CD4-positive, alpha-beta T cell treated with Interleukin-15 for 1 hour (primary cell): ENCODE measurements around the gene PLK3.
"Not testable (repeated sequence)": the region's sequence is repeated elsewhere in the genome, so short reads cannot be mapped to it uniquely, and the experiment has no call there.

Source experiments
- DNase-seq: peaks from one replicate; pipeline ENCODE4 v3.0.0-alpha.2; 2020

Gene PLK3

GRCh38 chr1:44799770-44800584 lies at the start of gene PLK3:
Gene PLK3 (plus strand): TSS chr1:44800377. CDS start chr1:44800464, 87 bp downstream.
- DNase-seq: peak; percentile 98

- DNase-seq: no peak
Observed at GRCh38 chr1:44757420-44757819, 42.8 kb upstream of the PLK3 start.

DNA sequence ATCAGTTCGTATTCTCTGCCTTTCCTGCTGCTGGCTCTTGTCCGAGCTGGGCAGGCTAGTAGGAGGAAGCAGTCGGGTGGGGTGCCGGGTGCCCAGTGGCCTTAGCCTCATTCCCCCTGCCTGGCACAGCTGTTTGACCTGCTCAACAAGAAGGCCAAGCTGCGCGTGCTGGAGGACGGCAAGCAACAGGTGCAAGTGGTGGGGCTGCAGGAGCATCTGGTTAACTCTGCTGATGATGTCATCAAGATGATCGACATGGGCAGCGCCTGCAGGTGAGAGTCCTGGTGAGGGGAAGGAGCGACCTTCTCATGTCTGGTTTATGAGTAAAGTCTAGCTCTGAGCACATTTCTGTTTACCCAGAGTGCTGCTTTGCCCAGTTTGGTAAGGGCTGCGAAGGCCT lies 41.1 kb upstream of the PLK3 start:
- no peak for DNase-seq

DNA sequence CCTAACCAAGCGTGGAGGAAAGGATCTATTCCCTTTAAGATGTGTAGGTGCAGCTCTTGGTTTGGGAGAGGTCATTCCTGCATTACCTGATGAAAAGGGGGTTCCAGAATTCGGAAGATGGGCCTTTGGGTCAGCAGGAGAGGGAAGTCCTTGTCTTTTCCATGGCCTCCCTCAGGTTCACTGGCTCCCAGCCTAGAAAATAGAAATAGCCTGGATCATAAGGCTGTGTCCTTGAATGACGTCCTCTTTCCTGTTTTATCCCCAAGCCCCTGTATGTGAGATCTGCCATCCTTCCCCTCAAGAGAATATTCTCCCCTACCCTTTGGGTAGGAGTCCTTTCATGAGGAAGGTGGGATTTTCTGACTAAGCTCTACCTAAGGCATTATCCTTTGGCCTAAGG lies 39.3 kb upstream of the PLK3 start:
- DNase-seq: no peak

DNA sequence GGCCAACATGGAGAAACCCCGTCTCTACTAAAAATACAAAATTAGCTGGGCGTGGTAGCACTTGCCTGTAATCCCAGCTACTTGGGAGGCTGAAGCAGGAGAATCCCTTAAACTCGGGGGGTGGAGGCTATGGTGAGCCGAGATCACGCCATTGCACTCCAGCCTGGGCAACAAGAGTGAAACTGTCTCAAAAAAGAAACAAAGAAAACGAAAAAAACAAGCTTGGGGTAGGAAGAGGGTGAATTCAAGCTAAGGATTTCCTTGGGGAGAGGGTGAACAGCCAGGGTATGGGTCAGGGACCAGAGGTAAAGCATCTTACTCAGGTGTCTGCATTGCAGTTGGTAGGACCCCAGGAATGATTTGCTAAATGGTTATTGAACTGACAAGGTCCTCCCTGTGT lies 33.8 kb upstream of the PLK3 start:
- DNase-seq: not testable (repeated sequence)

- peak; percentile 89 for DNase-seq
Observed at GRCh38 chr1:44775078-44775929, 24.9 kb upstream of the PLK3 start, which contains the start of gene RPS8. Gene RPS8 (plus strand): TSS chr1:44775540. CDS start chr1:44775597, 57 bp downstream.

DNA sequence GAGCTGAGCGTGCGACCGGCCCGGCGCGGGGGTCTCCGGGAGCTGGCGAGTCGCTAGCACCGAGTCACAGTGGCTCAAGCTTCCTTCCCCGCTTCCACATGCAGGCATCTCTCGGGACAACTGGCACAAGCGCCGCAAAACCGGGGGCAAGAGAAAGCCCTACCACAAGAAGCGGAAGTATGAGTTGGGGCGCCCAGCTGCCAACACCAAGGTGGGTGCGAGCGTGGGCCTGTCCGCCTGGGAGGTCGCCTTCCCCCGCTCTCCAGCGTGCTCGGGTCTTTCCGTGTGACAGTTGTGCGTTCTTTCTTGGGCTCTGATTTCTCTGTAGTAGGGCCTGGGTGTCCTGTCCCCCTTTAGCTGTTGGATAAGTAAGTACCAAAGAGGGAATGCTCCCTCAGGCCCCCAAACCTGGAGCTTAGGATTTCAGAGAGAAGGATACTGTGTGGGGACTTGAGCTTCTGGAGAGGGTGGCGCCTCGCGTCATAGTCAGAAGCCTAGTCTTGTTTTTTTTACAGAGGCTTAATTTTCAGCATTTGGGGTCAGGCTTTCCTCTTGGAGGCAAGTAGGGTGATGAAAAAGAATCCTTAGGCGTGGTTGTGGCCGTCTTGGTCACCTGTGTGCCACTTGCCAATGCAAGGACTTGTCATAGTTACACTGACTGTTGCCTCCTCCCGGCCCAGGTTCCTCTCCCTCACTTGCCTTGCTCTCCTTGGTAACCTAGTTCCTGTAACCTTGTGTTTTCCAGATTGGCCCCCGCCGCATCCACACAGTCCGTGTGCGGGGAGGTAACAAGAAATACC lies 24.0 kb upstream of the PLK3 start:
- peak; percentile 52 for DNase-seq

DNA sequence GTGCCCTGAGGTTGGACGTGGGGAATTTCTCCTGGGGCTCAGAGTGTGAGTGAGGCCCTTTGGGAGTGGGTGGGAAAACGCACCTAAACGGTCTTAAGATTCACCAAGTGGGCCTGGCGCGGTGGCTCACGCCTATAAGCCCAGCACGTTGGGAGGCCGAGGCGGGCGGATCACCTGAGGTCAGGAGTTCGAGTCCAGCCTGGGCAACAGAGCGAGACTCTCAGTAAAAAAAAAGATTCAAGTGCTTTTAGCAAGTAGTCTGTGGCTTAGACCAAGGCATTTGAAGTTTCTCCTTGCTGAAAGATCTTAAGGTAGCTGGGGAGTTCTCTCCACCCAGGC lies 23.5 kb upstream of the PLK3 start:
- no peak for DNase-seq

- no peak for DNase-seq
Observed at GRCh38 chr1:44777547-44777946, 22.6 kb upstream of the PLK3 start.

DNA sequence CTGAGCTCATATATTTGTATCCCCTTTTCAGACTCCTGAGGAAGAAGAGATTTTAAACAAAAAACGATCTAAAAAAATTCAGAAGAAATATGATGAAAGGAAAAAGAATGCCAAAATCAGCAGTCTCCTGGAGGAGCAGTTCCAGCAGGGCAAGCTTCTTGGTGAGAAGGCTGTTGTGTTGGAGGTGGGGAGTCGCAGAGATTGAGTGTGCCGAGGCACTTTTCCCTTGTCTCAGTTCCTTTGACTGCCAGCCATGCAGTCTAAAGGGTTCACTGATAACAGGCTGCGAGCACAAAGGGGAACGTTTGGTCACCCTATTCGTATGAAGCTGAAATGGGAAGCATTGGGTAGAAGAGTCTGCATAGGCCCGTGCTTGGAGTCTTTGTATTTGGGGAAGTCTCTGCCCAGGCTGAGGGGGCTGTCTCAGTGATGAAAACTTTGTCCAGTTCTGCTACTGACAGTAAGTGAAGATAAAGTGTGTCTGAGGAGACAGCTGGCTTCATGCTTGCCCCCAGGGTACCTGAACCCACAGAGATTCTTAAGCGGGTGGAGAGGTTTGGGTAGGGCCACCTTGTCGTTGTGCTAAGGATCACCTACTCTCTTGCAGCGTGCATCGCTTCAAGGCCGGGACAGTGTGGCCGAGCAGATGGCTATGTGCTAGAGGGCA lies 22.1 kb upstream of the PLK3 start:
- DNase-seq: no peak

GRCh38 chr1:44778705-44779576 lies 21.2 kb upstream of the PLK3 start:
- DNase-seq: no peak

DNA sequence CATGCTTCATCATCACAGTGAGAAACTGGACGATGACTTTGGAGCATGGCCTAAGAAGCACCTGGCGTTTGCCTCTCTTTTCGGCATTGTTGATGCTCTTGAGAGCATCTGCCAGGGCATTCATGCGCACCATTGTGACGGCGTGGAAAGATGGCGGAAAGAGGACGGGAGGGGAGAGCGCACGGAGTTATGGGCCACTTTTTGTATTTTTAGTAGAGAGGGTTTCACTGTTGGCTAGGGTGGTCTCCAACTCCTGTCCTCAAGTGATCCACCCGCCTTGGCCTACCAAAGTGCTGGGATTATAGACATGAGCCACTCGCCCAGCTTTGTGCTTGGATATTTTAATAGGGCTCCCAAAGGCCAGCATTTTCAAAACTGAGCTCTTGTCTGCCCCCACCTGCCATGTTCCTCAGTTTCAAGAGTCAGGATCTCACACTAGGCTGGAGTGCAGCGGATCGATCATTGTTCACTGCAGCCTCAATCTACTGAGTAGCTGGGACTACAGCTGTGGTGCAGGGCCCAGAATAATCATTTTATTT lies 19.5 kb upstream of the PLK3 start:
- no peak for DNase-seq

DNA sequence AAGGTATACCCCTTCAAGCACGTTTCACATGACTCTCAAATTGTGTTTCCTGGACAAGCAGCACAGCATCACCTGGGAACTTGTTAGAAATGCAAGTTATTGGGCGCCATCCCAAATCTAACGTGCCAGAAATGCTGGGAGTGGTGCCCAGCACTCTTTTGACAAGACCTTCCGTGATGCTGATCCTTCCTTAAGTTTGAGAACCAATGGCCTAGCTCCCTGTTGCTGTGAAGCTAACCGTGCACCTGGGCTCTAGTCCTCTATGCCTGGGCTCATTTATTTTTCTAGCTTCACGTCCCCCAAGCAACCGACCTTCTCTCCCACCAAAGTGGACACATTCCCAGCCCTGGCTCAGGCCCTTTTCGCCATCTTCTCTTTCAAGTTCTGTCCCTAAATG lies 16.5 kb upstream of the PLK3 start:
- no peak for DNase-seq

GRCh38 chr1:44784094-44785028 lies 15.8 kb upstream of the PLK3 start:
- DNase-seq: no peak

DNA sequence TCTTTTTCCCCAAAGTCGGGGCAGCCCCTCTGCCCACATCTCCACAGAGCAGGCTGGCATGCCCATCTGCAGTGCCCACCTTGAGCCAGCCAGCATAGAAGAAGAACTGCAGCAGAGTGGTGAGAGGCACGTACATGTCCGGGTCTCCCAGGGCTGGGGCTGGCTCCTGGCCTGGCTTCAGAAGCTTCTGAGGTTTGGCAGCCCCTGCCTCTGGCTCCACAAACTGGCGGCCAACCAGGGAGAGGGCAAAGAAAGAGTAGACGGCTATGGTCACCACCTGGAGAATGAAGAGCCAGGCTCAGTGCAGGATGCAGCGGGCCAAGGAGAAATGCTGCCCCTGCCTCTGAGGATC lies 15.2 kb upstream of the PLK3 start:
- no peak for DNase-seq

- DNase-seq: no peak
Observed at GRCh38 chr1:44785501-44786137, 14.6 kb upstream of the PLK3 start.

DNA sequence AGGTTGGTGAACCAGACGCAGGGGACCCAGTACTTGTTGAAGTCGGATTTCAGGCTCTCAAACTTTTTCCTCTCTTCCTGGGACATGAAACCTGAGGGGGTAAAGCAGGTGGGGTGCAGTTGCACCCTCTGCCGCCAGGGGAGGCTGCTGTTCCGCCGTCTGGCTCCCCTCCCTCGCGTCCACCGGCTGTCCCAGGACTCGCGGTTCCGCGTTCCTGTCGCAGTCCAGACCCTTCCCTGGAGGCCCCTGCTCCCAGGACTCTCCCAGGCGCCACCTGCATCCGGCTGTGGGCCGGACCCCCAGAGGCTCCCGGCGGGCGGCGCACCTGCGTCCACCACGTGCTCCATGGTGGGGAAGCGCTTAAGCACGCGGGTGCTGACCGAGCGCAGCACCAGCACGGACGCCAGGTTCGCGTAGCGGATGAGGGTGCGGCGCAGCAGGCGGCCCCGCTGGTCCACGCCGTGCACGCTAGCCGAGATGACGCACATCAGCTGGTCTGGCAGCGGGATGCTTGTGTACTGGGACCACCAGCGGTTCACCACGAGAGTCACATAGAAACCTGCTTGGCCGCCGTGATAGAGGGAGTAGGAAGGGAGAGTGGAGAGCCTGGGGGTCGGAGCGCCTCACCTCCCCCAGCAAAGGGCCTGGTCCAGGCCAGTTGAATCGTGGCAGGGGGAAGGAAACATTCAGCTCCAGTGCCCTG lies 13.9 kb upstream of the PLK3 start:
- peak; percentile 73 for DNase-seq

- DNase-seq: no peak
Observed at GRCh38 chr1:44786841-44787426, 13.2 kb upstream of the PLK3 start.

GRCh38 chr1:44787506-44787905 lies 12.7 kb upstream of the PLK3 start:
- DNase-seq: no peak
